ENCODE data around the gene RAD50.

The RAD50 gene

GRCh38 chr5:132661231-132662003, 104.6 kb downstream of the RAD50 start:
- DNase-seq (ENCODE audit: low read depth in 2 of 2), result no peak

- no peak for DNase-seq (ENCODE audit: low read depth in 2 of 2)
These were observed 105.2 kb downstream of the RAD50 start for GRCh38 chr5:132662004-132662401.

- DNase-seq (ENCODE audit: low read depth in 2 of 2), result no peak
These were observed 106.4 kb downstream of the RAD50 start for GRCh38 chr5:132662925-132663770.

- no peak for DNase-seq (ENCODE audit: low read depth in 2 of 2)
These were observed 107.3 kb downstream of the RAD50 start for GRCh38 chr5:132663771-132664695.

GRCh38 chr5:132664696-132665209, 108.0 kb downstream of the RAD50 start:
- DNase-seq (ENCODE audit: low read depth in 2 of 2), result no peak

GRCh38 chr5:132665574-132666080, 108.8 kb downstream of the RAD50 start:
- no peak for DNase-seq (ENCODE audit: low read depth in 2 of 2)

- no peak for DNase-seq (ENCODE audit: low read depth in 2 of 2)
These were observed 109.7 kb downstream of the RAD50 start for GRCh38 chr5:132666310-132667123.

- DNase-seq (ENCODE audit: low read depth in 2 of 2), result no peak
These were observed 110.5 kb downstream of the RAD50 start for GRCh38 chr5:132667309-132667708.

- no peak for DNase-seq (ENCODE audit: low read depth in 2 of 2)
These were observed 111.3 kb downstream of the RAD50 start for GRCh38 chr5:132667761-132668705.

GRCh38 chr5:132668706-132669454, 112.1 kb downstream of the RAD50 start:
- no peak for DNase-seq (ENCODE audit: low read depth in 2 of 2)

GRCh38 chr5:132669455-132669820, 112.7 kb downstream of the RAD50 start:
- DNase-seq (ENCODE audit: low read depth in 2 of 2), result no peak

GRCh38 chr5:132669966-132670882, 113.4 kb downstream of the RAD50 start:
- no peak for DNase-seq (ENCODE audit: low read depth in 2 of 2)

GRCh38 chr5:132671000-132671399, 114.2 kb downstream of the RAD50 start:
- DNase-seq (ENCODE audit: low read depth in 2 of 2), result no peak

- no peak for DNase-seq (ENCODE audit: low read depth in 2 of 2)
These were observed 116.7 kb downstream of the RAD50 start for GRCh38 chr5:132673488-132673887.

GRCh38 chr5:132673939-132674630, 117.3 kb downstream of the RAD50 start, which contains the start of gene IL4:
Gene IL4, plus strand, starts transcription at chr5:132673989. Its CDS starts 62 bp downstream, at chr5:132674051.
- DNase-seq (ENCODE audit: low read depth in 2 of 2), result no peak

GRCh38 chr5:132674671-132675506, 118.1 kb downstream of the RAD50 start:
- no peak for DNase-seq (ENCODE audit: low read depth in 2 of 2)

Measured in stimulated activated CD4-positive, alpha-beta T cell treated with anti-CD3 and anti-CD28 coated beads, Interleukin-1b, Interleukin-23, amount 100 ng/mL, for 1 hour (primary cell).